ENCODE data around the gene MCTP1. TPM values are rescaled to one million over a fixed set of nuclear protein-coding genes. Genes with fewer than 3 reads are reported as not detected.

MCTP1 gene
- total RNA-seq, 2 donors from 2014 or later = 13.4 to 16.1 TPM

DNA sequence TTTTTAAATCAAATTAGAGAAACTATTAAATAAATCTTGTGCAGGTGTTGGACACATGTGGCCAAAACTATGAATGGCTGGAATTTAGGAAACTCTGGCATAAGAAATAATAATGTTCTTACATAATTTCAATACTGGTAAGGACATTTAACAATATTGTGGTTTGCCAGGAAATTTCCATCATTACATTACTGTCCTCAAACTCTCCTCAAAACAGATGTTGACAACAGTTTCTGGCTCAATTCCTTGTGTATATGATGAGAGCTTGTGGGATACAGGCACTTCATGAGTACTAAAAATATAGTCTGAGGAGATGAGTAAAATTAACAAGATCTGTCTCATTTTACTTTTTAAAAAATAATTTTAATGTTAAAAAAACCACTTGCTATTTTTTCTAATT is 27.9 kb downstream of the MCTP1 start:
- ATAC-seq = no peak
- no peak for DNase-seq
- intact Hi-C loops (cut with DNase I) = loop anchor here in 1 of 2 donors (10.0 kb wide), 1 partner anchor 292 kb away; no protein-coding TSS in a partner anchor

DNA sequence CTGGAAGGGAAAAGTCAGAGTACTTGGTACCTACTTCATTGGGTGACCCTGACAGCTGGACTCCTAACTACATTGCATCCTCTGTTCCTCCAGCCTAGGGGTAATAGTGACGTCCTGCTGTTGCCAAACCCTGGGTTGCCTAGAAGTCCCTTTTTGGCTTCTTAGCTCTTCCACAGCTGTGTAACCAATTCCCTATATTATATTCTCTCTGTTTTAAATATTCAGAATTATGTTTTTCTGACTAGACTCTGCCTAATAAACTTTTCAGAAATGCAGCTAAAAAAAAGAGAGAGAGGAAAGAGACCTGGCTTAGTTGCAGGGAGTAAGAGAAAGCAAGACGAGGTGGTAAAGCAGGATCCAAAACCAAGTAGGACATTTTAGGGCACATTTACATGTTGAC is 28.4 kb downstream of the MCTP1 start:
- no peak for DNase-seq
- intact Hi-C loops (cut with DNase I) = loop anchor here in 1 of 2 donors (10.0 kb wide), 1 partner anchor 292 kb away; no protein-coding TSS in a partner anchor
- no peak for ATAC-seq

DNA sequence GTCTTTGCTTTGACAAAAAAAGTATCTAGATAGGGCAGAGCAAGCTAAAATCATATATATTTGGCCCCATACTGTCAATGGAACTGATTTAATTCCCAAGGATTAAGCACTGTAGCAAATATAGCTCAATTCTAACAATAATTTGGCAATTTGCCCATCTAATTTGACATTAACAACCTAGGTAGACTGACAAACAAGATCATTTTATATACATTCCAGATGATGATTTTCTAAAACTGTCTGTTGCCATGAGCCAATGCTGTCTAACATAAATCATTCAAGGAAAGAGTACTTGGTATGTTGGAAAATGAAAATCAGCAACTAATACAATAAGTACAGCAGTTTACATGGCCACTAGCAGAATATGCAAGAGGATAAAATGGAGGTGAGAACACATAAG is 32.1 kb downstream of the MCTP1 start:
- ATAC-seq = no peak
- DNase-seq = no peak
- intact Hi-C loops (cut with DNase I) = loop anchor here in 1 of 2 donors (10.0 kb wide), 1 partner anchor 288 kb away; no protein-coding TSS in a partner anchor

- ATAC-seq = no peak
- intact Hi-C loops (cut with DNase I) = loop anchor here in 1 of 2 donors (10.0 kb wide), 1 partner anchor 286 kb away; no protein-coding TSS in a partner anchor
Observed at GRCh38 chr5:95251185-95251584, 33.7 kb downstream of the MCTP1 start.

GRCh38 chr5:95244479-95244878 is 40.4 kb downstream of the MCTP1 start:
- DNase-seq (no peak), ATAC-seq (no peak)
- intact Hi-C loops (cut with DNase I) = no loop called here

More at GRCh38 chr5:95251185-95251584, 33.7 kb downstream of the MCTP1 start:
- DNase-seq = no peak

DNA sequence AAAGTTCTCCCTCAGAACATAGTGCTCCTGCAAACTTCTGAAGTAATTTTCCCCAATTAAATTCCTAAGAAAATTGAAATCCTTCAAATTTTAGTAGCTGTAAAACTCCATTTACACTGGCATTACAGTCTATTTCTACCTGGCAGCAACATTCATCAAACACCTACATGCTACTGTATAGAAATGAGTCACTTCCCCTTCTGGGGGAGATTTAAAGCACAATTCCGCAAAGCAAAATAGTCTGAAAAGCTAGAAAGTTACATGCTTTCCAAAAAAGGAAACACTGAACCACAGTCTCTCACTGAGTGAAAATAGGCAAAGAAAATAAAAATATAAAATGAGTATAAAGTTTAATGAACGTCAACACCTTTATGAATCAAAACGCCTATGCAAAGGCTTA is 43.3 kb downstream of the MCTP1 start:
- no peak for DNase-seq
- no peak for ATAC-seq
- intact Hi-C loops (cut with DNase I) = no loop called here

DNA sequence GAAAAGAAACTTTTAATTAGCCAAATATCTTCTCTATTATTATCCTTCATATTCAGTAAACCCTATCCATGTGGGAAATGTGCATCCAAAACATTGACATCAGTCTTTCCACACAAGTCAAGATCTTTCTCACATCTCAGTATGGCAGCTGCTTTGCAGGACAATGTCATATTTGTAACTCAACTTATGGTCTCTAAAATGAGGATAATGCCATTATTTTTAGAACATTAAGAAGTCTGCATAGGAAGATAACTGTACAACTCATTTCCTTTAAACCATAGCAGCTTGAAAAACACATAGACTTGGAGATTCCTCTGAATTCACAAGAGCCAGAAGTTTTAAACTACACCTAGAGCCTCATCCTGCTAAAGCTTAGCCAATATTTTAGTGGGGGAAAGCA is 43.7 kb downstream of the MCTP1 start:
- ATAC-seq (no peak), DNase-seq (no peak)
- intact Hi-C loops (cut with DNase I) = no loop called here

DNA sequence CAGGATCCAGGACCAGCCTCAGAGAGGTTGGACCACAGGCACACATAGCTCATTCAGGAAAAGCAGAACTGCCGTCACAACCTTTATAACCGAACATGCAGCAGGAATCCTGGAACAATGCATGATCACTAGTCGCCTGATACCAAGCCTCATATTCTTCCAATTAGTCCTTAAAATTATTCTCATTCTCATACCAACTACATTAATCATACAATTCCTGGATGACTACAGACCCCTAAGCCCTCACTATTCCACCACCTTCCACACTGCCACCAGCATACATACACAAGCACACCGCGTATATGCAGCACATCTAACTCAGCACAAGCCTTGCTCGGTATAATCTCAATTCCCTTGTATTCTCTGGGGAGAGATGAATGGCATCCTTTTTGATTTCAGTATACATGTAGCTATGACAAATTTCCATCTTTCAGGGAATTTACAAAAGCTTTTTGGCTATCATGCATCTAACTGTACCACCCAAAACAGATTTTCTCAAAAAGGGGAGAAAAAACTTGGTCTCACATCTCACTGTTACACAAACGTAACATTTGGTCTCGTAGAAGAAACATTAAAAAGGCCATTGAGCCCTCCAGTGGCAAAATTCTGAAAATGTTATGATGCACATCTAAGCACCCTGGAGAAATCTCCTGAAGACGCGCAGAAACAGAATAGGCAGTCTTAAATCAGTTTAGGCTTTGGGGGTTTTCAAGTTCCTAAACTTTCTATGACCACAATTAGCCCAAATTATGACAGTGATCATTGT is 46.2 kb downstream of the MCTP1 start:
- DNase-seq = no peak
- intact Hi-C loops (cut with DNase I) = loop anchor here in 1 of 2 donors (5.0 kb wide), 1 partner anchor 271 kb away; no protein-coding TSS in a partner anchor
- no peak for ATAC-seq

GRCh38 chr5:95237324-95237723 is 47.6 kb downstream of the MCTP1 start:
- intact Hi-C loops (cut with DNase I) = loop anchor here in 1 of 2 donors (5.0 kb wide), 1 partner anchor 270 kb away; no protein-coding TSS in a partner anchor
- ATAC-seq (no peak), DNase-seq (no peak)

DNA sequence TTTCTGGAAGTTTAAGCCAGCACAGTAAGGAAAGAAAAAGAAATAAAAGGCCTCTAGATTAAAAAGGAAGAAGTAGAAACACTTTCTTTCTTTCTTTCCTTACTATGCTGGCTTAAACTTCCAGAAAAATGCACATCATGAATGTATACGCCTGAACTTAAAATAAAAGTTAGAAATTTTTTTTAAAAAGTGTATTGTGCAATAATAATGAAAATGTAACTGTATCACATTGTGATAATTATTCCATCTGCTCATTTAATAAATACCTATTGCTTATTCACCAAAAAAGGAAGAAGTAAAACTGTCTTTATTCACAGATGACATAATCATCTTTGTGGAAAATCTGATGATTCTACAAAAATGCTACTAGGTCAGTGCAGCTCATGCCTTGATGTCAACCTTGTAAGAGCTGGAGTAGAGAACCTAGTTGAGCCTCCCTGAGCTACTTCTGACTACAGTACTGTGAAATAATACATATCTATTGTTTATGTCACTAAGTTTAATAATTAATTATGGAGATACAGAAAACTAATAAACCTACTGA is 49.4 kb downstream of the MCTP1 start:
- DNase-seq = no peak
- ATAC-seq = no peak
- intact Hi-C loops (cut with DNase I) = loop anchor here in 1 of 2 donors (5.0 kb wide), 1 partner anchor 268 kb away; no protein-coding TSS in a partner anchor

DNA sequence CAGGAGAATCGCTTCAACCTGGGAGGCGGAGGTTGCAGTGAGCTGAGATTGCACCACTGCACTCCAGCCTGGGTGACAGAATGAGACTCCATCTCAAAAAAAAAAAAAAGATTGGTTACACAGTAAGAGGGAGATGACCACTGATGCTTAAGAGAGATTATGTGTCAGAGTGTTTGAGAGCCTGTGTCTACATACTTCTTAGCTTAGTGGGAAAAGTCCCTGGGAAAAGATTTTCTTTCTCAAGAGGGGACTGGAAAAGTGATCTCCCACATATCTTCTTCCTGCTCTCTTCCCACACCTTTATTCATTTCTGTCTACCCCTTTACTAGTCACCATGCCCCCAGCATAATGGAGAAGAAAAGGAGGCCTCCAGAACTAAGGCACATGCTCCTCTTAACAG is 55.2 kb downstream of the MCTP1 start:
- intact Hi-C loops (cut with DNase I) = no loop called here
- no peak for DNase-seq
- ATAC-seq = no peak

- no peak for ATAC-seq
- DNase-seq = no peak
- intact Hi-C loops (cut with DNase I) = no loop called here
Observed at GRCh38 chr5:95224701-95225459, 60.0 kb downstream of the MCTP1 start.

DNA sequence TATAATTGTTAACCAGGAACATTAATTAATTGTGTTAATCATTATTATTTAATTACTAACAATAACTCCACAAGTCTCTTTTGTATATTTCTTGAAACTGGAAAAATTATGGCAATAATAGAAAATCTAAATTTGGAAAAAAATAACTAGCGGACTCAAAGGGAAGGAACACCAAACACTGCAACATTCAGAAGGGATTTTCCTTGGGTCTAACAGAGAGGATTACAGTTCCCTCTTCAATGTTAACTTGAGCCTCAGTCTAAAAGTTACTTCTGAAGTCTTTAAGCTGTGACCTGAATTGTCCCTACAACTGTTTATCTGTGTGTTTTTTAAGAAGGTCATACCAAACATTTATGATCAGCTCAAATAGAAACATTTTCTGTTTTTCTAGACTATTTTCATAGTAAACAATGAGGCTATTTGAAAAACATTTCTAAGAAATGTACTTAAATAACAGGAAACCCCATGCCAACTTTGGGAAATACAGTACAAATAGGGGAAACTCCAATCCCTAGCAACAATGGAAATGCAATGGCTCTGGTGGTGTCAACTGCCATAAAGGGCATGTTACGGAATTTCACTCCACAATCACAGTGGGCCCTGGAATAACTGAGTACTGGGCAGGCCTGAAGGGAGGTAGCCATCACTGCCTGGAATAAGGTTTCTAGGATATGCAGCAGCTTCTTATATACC is 61.2 kb downstream of the MCTP1 start:
- DNase-seq (no peak), ATAC-seq (no peak)
- intact Hi-C loops (cut with DNase I) = no loop called here

DNA sequence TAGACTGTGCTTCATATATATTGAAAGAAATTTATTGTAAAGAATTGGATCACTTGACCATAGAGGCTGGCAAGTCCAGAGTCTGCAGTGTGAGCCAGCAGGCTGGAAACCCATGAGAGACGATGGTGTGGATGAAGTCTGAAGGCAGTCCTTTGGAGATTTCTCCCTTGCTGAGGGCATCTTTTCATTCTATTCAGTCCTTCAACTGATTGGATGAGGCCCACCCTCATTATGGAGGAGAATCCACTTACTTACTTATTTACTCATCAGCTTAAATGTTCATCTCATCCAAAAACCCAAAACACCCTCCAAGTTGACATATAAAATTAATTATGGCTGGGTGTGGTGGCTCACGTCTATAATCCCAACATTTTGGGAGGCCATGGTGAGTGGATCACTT is 62.1 kb downstream of the MCTP1 start:
- ATAC-seq (no peak), DNase-seq (no peak)
- intact Hi-C loops (cut with DNase I) = no loop called here

GRCh38 chr5:95221234-95221633 is 63.7 kb downstream of the MCTP1 start:
- intact Hi-C loops (cut with DNase I) = no loop called here
- DNase-seq (no peak), ATAC-seq (no peak)

- no peak for DNase-seq
- ATAC-seq = no peak
- intact Hi-C loops (cut with DNase I) = no loop called here
Observed at GRCh38 chr5:95220381-95220780, 64.5 kb downstream of the MCTP1 start.

- DNase-seq = no peak
- ATAC-seq = no peak
- intact Hi-C loops (cut with DNase I) = no loop called here
Observed at GRCh38 chr5:95219411-95219810, 65.5 kb downstream of the MCTP1 start.

DNA sequence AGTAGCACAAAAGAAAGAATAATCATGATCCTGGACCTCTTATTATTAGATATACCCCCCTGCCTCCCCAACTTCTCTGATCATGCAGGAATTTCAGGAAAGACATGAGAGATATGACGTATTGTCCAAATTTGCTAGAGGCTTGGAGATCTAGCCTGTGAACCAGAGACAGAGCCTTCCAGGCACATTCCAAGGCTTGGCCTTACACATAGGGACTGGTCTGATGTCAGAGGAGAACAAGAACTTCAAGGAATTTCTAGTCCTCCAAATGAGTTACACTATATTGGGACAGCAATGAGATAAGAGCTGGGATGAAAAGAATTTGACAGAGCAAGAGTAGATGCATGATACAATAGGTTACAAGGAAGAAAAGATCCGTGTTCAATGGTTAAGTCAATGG is 67.0 kb downstream of the MCTP1 start:
- no peak for ATAC-seq
- DNase-seq = no peak
- intact Hi-C loops (cut with DNase I) = no loop called here

- DNase-seq (no peak), ATAC-seq (no peak)
- intact Hi-C loops (cut with DNase I) = no loop called here
Observed at GRCh38 chr5:95217351-95217750, 67.5 kb downstream of the MCTP1 start.

Measured in left cardiac atrium (tissue), 4 donors.